Trophoblast cell (in vitro differentiated cells and primary cell): ENCODE data around the gene SLC17A9.

Experiments
- DNase-seq, 2 donors: peaks; one replicate each; pipeline ENCODE4 v3.0.0-alpha.2; 2016
- H2AFZ ChIP-seq: 2 replicates; pipeline ENCODE4 v1.6.1; 2013; ENCODE audit warnings: low read length, moderate library complexity, mild to moderate bottlenecking; ENCODE audit not compliant: insufficient read depth, poor library complexity
- H2AK5ac ChIP-seq: 2 replicates; pipeline ENCODE4 v1.6.1; 2013; ENCODE audit warnings: mild to moderate bottlenecking, low read length
- H2BK120ac ChIP-seq: 2 replicates; pipeline ENCODE4 v1.6.1; 2013; ENCODE audit warnings: low read length, mild to moderate bottlenecking, moderate library complexity; ENCODE audit not compliant: insufficient read depth, poor library complexity
- H2BK12ac ChIP-seq: 2 replicates; pipeline ENCODE4 v1.6.1; 2013; ENCODE audit warnings: mild to moderate bottlenecking, low read length, moderate library complexity
- H2BK5ac ChIP-seq: 2 replicates; pipeline ENCODE4 v1.6.1; 2013; ENCODE audit warnings: low read length, low read depth, moderate library complexity, mild to moderate bottlenecking; ENCODE audit not compliant: poor library complexity
- H3K14ac ChIP-seq: 2 replicates; pipeline ENCODE4 v1.6.1; 2013; ENCODE audit warnings: mild to moderate bottlenecking, low read length
- H3K18ac ChIP-seq: 2 replicates; pipeline ENCODE4 v1.6.1; 2013; ENCODE audit warnings: mild to moderate bottlenecking, low read length
- H3K23ac ChIP-seq: 2 replicates; pipeline ENCODE4 v1.6.1; 2013; ENCODE audit warnings: low read length
- H3K27ac ChIP-seq: 2 replicates; pipeline ENCODE4 v1.5.1; 2013; ENCODE audit warnings: low read depth, mild to moderate bottlenecking, inconsistent platforms, low read length, moderate library complexity
- H3K27me3 ChIP-seq: 2 replicates; pipeline ENCODE4 v1.6.1; 2013; ENCODE audit warnings: inconsistent platforms, mild to moderate bottlenecking, low read length, moderate library complexity; ENCODE audit not compliant: insufficient read depth
- H3K36me3 ChIP-seq, 2 experiments: 1 replicate in 1 of 2; 2 replicates in 1 of 2; pipeline ENCODE4 v1.6.1; 2013; ENCODE audit warnings: low read length in 2 of 2, mild to moderate bottlenecking in 2 of 2, moderate library complexity in 1 of 2; ENCODE audit not compliant: insufficient read depth in 2 of 2, control insufficient read depth in 1 of 2
- H3K4ac ChIP-seq: 2 replicates; pipeline ENCODE4 v1.6.1; 2013; ENCODE audit warnings: low read depth, mild to moderate bottlenecking, low read length, moderate library complexity
- H3K4me1 ChIP-seq, 2 experiments: 1 replicate in 1 of 2; 2 replicates in 1 of 2; pipeline ENCODE4 v1.6.1; 2013; ENCODE audit warnings: low read length in 2 of 2, mild to moderate bottlenecking in 2 of 2, moderate library complexity in 1 of 2; ENCODE audit not compliant: insufficient read depth in 2 of 2, control insufficient read depth in 1 of 2
- H3K4me2 ChIP-seq: 2 replicates; pipeline ENCODE4 v1.6.1; 2013; ENCODE audit warnings: inconsistent platforms, mild to moderate bottlenecking, low read length, moderate library complexity
- H3K4me3 ChIP-seq: 2 replicates; pipeline ENCODE4 v1.5.1; 2013; ENCODE audit warnings: mild to moderate bottlenecking, low read depth, low read length, inconsistent platforms
- H3K79me1 ChIP-seq: one replicate; pipeline ENCODE4 v1.6.1; 2013; ENCODE audit warnings: low read length
- H3K79me2 ChIP-seq: 2 replicates; pipeline ENCODE4 v1.6.1; 2013; ENCODE audit warnings: low read length, mild to moderate bottlenecking; ENCODE audit not compliant: control insufficient read depth, insufficient read depth, poor library complexity
- H3K9ac ChIP-seq: 2 replicates; pipeline ENCODE4 v1.6.1; 2013; ENCODE audit warnings: mild to moderate bottlenecking, low read length
- H3K9me3 ChIP-seq: 2 replicates; pipeline ENCODE4 v1.6.1; 2013; ENCODE audit warnings: low read depth, mild to moderate bottlenecking, control low read depth, inconsistent platforms, low read length; ENCODE audit not compliant: insufficient read depth
- H4K12ac ChIP-seq: 2 replicates; pipeline ENCODE4 v1.6.1; 2013; ENCODE audit warnings: low read depth, mild to moderate bottlenecking, low read length, moderate library complexity
- H4K8ac ChIP-seq: 2 replicates; pipeline ENCODE4 v1.6.1; 2013; ENCODE audit warnings: low read depth, mild to moderate bottlenecking, low read length, moderate library complexity
- H4K91ac ChIP-seq: one replicate; pipeline ENCODE4 v1.6.1; 2013; ENCODE audit warnings: low read depth, mild to moderate bottlenecking, low read length, moderate library complexity
- WGBS: extraction: QIAGEN DNeasy Blood & Tissue Kit; methylation state at CpG from one replicate; pipeline ENCODE4 v1.1.7; 2013; ENCODE audit warnings: missing lambda C conversion rate; ENCODE audit not compliant: insufficient read length, insufficient coverage; ENCODE audit errors: extremely low coverage; 5-methylcytosine and 5-hydroxymethylcytosine counted together

Gene SLC17A9

DNA sequence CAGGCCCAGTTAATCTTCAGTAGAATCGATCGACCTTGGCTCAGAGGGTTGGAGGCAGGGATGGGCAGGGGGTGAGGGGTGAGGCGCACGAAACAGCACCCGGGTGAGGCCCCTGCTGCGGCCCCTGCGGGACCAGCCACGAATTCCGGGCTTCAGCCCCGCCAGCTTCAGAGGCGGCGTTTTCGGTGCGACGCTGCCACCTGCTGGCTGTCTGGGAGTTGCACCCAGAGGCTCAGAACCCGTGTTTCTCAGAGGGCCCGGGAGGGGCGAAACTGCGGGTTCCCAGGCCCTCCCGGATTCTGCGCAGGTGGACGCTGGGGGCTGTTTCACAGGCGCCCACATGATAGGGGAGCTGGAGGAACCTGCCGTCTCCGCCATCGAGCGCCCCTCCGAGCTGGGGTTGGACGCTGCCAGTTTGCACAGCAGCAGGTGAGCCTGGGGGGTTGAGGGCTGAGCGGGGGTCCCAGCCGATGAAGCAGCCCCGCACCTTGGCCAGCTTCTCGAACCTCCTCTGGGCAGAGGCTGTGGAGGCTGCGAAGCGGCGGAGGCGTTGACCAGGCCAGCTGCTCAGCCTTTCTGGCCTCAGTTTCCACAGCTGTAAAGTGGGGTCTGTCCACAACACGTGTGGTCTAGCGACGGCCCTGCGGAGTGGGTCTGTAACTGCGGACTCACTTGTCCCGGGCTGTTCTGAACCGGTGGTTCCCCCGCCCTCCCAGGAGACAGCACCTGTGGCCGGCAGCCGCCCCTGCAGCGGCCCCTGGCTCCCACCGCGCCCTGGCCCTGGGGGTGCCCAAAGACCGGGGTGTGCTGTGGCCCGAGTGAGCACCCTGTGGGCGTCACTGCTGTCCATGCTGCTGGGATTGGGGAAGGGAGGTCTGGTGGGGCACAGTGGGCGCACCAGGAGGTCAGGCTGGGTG, 56.8 kb downstream of the SLC17A9 start:
- Histone ChIP-seq H2BK12ac (no peak overlapping the region), H3K79me2 (no peaks in the 10 kb centered on the region), H4K12ac (no peak overlapping the region), H2BK5ac (no peak overlapping the region), H4K8ac (no peak overlapping the region), H3K27ac (no peak overlapping the region), H3K4me1 (peaks cover 2 to 4% of the 10 kb centered on the region in 2 experiments), H2AK5ac (no peak overlapping the region), H3K9ac (no peak overlapping the region), H3K4me2 (peak overlapping the region; percentile 48), H3K14ac (no peak overlapping the region), H3K79me1 (no peaks in the 10 kb centered on the region), H3K18ac (peak overlapping the region; percentile 55), H4K91ac (no peak overlapping the region), H3K27me3 (peaks cover 44% of the 10 kb centered on the region), H3K4ac (no peak overlapping the region), H2BK120ac (no peak overlapping the region), H2AFZ (no peak overlapping the region), H3K4me3 (no peak overlapping the region), H3K36me3 (no peaks in the 10 kb centered on the region), H3K9me3 (peaks cover 9% of the 10 kb centered on the region), H3K23ac (no peak overlapping the region)
- WGBS, result no CpG with 5 or more reads among the region's 54 CpGs
- peak; percentile 53 to 87 for DNase-seq

DNA sequence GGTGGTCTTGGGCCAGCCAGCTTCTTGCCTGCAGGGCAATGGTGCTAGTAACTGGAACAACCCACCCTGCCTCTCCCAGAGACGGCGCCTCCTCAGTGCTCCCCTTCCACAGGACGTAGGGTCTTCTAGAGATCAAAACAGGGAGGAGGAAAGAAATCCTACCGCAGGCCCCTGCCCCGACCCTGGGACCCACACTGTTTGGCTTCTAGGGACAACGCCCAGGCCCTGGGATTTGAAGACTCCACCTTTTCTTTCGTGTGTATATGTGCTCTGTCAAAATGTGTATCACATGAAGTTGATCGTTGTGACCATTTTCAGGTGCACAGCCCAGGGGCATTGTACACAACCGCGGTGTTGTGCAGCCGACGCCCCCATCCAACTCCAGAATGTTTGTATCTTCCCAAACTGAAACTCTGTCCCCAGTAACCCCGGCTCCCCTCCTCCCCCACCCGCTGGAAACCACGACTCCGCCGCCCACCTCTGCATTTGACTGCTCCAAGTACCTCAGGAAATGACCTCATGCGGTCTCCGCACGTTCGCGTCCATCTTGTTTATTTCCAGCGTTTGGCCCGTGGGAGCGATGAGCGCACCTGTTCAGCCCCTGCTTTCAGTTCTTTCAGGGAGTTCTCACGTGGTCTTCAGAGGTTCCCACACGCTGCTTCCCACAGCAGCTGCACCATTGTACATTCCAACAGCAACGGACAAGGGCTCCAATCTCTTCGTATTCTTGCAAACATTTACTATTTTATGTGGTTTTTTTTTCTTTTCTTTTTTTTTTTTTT, 57.7 kb downstream of the SLC17A9 start:
- Histone ChIP-seq H3K4me3 (peak overlapping the region; percentile 23), H3K4me1 (peaks cover 8 to 10% of the 10 kb centered on the region in 2 experiments), H3K18ac (no peak overlapping the region), H3K9ac (no peak overlapping the region), H2AK5ac (no peak overlapping the region), H3K14ac (no peak overlapping the region), H4K8ac (no peak overlapping the region), H4K12ac (no peak overlapping the region), H3K36me3 (no peaks in the 10 kb centered on the region), H2BK5ac (no peak overlapping the region), H3K4me2 (no peak overlapping the region), H2AFZ (no peak overlapping the region), H3K79me1 (no peaks in the 10 kb centered on the region), H2BK12ac (no peak overlapping the region), H3K79me2 (no peaks in the 10 kb centered on the region), H2BK120ac (no peak overlapping the region), H3K4ac (no peak overlapping the region), H3K9me3 (peaks cover 9% of the 10 kb centered on the region), H4K91ac (no peak overlapping the region), H3K23ac (no peak overlapping the region), H3K27me3 (peaks cover 38% of the 10 kb centered on the region), H3K27ac (no peak overlapping the region)
- no peak for DNase-seq
- WGBS, result no CpG with 5 or more reads among the region's 30 CpGs

DNA sequence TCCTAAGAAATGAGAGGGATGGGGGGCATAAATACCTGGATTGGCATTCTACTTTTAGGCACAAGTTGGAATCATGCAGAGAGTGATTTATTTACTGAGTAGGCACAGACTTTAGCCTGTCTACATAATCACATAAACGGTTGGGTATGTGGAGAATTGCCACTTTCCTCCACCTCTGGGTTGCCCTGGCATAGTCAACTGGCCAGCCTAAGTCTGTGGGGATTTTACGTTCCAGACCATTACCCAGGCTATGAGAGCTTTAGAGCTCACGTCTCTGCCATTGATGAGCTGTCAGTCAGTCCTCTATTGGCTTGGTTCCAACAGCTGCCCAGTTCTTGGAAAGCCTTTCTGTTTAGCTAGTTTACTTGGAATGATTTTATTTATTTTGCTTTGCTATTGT, 59.3 kb downstream of the SLC17A9 start:
- Histone ChIP-seq H3K4me2 (no peak overlapping the region), H2AK5ac (no peak overlapping the region), H3K79me2 (no peaks in the 10 kb centered on the region), H3K14ac (no peak overlapping the region), H2BK120ac (no peak overlapping the region), H4K8ac (no peak overlapping the region), H3K18ac (no peak overlapping the region), H3K9me3 (peaks cover 9% of the 10 kb centered on the region), H3K4me1 (peaks cover 6 to 8% of the 10 kb centered on the region in 2 experiments), H3K4me3 (no peak overlapping the region), H3K27me3 (peaks cover 22% of the 10 kb centered on the region), H3K27ac (no peak overlapping the region), H3K79me1 (no peaks in the 10 kb centered on the region), H3K4ac (no peak overlapping the region), H3K36me3 (no peaks in the 10 kb centered on the region), H3K9ac (no peak overlapping the region), H2BK5ac (no peak overlapping the region), H2AFZ (no peak overlapping the region), H4K91ac (no peak overlapping the region), H4K12ac (no peak overlapping the region), H3K23ac (no peak overlapping the region), H2BK12ac (no peak overlapping the region)
- no CpG with 5 or more reads among the region's 3 CpGs for whole genome bisulfite sequencing
- no peak for DNase-seq

DNA sequence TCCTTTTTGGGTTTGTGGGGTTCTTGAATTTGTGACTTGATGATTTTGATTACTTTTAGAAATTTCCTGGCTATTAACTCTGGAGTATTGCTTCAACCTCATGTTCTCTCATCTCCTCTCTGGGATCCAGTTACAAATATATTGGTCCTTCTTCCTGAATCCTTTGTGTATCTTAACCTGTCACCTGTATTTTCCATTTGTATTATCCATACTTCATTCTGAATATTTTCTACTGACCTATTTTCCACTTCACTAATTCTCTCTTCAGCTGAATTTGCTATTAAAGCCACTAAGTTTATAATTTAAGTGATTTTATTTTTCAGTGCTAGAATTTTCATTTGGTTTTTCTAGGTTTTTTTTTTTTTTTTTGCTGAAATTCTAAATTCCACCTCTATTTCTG, 60.7 kb downstream of the SLC17A9 start:
- H3K4me2 ChIP-seq, result no peak overlapping the region
- H4K12ac ChIP-seq, result no peak overlapping the region
- no peak overlapping the region for H2BK12ac ChIP-seq
- no peak overlapping the region for H2AFZ ChIP-seq
- no peak overlapping the region for H2AK5ac ChIP-seq
- no peak overlapping the region for H4K91ac ChIP-seq
- peaks cover 9% of the 10 kb centered on the region for H3K9me3 ChIP-seq
- DNase-seq, result no peak
- no peak overlapping the region for H3K27ac ChIP-seq
- H3K4me1 ChIP-seq, result peaks cover 5 to 8% of the 10 kb centered on the region in 2 experiments
- H3K23ac ChIP-seq, result no peak overlapping the region
- H2BK120ac ChIP-seq, result no peak overlapping the region
- no peak overlapping the region for H3K14ac ChIP-seq
- H3K79me2 ChIP-seq, result no peaks in the 10 kb centered on the region
- H3K9ac ChIP-seq, result no peak overlapping the region
- no peaks in the 10 kb centered on the region for H3K36me3 ChIP-seq
- H2BK5ac ChIP-seq, result no peak overlapping the region
- no peak overlapping the region for H3K4ac ChIP-seq
- no peak overlapping the region for H3K4me3 ChIP-seq
- no peaks in the 10 kb centered on the region for H3K79me1 ChIP-seq
- no peak overlapping the region for H4K8ac ChIP-seq
- H3K27me3 ChIP-seq, result peaks cover 7% of the 10 kb centered on the region
- H3K18ac ChIP-seq, result no peak overlapping the region
